ENCODE data around the gene SEMA3B.

The SEMA3B gene

DNA sequence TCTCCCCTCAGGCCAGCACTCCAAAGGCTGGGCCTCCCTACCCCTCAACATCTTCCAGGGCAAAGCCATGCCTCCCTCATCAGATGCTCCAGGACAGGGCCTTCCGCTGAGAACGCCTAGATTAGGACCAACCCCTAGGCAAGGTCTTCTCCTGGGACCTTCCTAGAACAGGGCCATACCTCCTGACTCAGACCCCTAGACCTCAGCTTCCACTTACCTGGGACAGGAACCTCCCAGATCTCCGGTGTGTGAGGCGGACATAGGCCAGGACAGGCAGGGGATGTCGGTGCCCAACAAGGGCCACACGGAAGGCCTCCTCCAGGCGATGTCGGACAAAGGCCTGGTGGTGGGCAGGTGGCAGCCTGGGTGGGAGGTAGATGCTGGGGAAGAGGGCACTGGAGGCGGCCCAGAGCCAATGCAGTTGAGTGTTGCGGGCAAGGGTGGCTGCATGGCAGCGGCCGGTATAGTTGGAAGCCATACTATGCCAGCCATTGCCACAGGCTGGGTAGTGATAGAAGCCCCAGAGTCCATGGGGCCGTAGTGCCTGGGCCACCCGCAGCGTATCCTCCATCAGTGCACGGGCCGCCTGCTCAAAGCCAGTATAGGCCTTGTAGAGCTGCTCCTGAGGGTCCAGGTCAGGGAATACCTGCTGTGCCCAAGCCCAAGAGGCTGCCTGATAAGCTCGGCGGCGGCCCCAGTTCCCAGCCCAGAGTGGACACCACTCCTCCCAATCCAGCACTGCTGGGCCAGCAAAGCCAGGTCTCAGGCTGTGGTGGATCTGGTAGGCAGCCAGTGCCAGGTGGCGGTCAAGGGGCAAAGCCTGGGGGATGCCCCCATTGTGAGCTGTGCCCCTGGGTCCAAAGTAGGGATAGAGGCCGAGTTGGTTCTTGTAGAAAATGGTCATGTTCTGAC, 25.8 kb downstream of the SEMA3B start:
- H3K27me3 ChIP-seq (ENCODE audit: control insufficient read depth in 1 of 2, insufficient read depth in 2 of 2, low read length in 2 of 2): no peaks in the 10 kb centered on the region
- H3K27ac ChIP-seq (ENCODE audit: low read length): no peak overlapping the region
- H3K9me3 ChIP-seq (ENCODE audit: control insufficient read depth in 2 of 2, low read length in 2 of 2): no peaks in the 10 kb centered on the region
- H3K36me3 ChIP-seq (ENCODE audit: control insufficient read depth in 2 of 2, insufficient read depth in 2 of 2, low read length in 2 of 2): peaks cover 5 to 7% of the 10 kb centered on the region in 2 donors
- no peak overlapping the region for H3K4me3 ChIP-seq (ENCODE audit: low read length in 2 of 2)
- no peak overlapping the region for H3K9ac ChIP-seq (ENCODE audit: low read length in 2 of 2)
- H3K4me1 ChIP-seq (ENCODE audit: control insufficient read depth, insufficient read depth, low read length): peaks cover 38% of the 10 kb centered on the region

DNA sequence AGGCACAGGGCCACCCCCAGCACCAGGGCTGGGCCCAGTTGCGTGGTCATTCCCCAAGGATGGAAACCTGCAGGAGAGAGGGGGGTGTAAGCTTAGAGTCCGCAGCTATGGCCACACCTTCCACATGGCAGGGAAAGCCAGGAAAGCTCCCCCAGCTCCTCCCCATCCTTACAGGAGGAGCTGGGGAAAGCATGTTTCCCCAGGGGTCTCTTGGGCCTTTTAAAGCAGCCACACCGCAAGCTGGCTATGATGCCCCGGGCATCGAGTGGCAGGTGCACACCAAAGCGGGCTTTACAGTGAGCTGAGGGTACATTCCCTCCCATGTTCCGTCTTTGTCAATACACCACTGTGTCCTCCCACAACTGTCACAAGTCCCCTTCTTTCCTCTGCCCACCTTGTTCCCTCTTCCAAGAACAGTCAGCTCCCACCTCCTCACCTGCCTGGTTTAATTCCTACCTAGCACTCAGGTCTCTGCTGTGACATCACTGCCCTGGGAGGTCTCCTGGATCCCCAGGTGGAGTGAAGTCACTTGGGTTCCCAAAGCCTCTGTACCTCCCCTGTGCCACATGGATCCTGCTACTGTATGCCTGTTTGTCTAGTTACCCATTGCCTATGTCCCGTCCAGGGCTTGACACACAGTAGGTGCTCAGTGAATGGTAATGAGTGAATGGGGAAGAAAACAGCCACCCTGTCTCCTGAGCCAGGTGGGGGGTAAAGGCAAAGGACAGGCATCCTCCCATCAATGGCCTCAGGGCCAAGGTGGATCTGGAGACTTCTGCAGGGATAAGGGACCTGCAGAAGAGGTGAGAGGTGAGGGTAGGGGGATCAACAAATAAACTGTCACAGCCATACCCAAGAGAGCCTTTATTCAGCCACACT, 26.8 kb downstream of the SEMA3B start:
- H3K9ac ChIP-seq (ENCODE audit: low read length in 2 of 2): no peak overlapping the region
- H3K4me3 ChIP-seq (ENCODE audit: low read length in 2 of 2): no peak overlapping the region
- no peaks in the 10 kb centered on the region for H3K36me3 ChIP-seq (ENCODE audit: control insufficient read depth in 2 of 2, insufficient read depth in 2 of 2, low read length in 2 of 2)
- no peaks in the 10 kb centered on the region for H3K9me3 ChIP-seq (ENCODE audit: control insufficient read depth in 2 of 2, low read length in 2 of 2)
- H3K27ac ChIP-seq (ENCODE audit: low read length): no peak overlapping the region
- H3K4me1 ChIP-seq (ENCODE audit: control insufficient read depth, insufficient read depth, low read length): peaks cover 42% of the 10 kb centered on the region
- H3K27me3 ChIP-seq (ENCODE audit: control insufficient read depth in 1 of 2, insufficient read depth in 2 of 2, low read length in 2 of 2): no peaks in the 10 kb centered on the region

DNA sequence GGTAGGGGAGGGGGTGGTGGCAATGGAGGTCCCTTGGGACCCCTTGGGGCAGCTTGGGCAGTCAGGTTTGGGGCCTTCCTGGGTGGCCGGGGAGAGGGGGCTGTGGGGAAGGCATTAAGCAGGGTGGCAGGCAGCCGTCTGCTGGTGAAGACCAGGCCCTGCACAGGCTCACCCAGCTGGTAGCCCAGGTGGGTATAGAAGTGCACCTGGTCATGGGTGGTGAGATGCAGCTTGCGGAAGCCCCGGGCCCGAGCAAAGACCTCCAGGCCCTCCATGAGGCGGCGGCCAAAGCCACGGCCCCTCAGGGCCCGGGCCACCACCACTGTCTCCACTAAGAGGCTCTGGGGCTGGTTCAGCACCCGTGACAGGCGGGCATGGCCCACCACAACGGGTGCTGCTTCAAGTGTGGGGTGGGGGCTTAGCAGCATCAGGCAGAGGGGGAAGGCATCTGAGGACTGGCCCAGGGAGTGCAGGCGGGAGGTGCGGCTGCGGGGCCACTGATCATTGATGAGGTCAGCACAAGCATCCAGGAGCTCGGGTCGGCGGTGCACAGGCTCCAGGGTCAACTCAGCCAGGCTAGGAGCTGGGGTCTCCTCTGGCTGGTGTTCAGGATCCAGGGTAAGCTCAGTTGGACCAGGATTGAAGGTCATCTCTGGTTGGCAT, 27.9 kb downstream of the SEMA3B start:
- Histone ChIP-seq H3K27me3 (ENCODE audit: control insufficient read depth in 1 of 2, insufficient read depth in 2 of 2, low read length in 2 of 2) (no peaks in the 10 kb centered on the region), H3K4me3 (ENCODE audit: low read length in 2 of 2) (no peak overlapping the region), H3K9ac (ENCODE audit: low read length in 2 of 2) (no peak overlapping the region), H3K36me3 (ENCODE audit: control insufficient read depth in 2 of 2, insufficient read depth in 2 of 2, low read length in 2 of 2) (no peaks in the 10 kb centered on the region), H3K27ac (ENCODE audit: low read length) (no peak overlapping the region), H3K9me3 (ENCODE audit: control insufficient read depth in 2 of 2, low read length in 2 of 2) (no peaks in the 10 kb centered on the region), H3K4me1 (ENCODE audit: control insufficient read depth, insufficient read depth, low read length) (peaks cover 33% of the 10 kb centered on the region)

DNA sequence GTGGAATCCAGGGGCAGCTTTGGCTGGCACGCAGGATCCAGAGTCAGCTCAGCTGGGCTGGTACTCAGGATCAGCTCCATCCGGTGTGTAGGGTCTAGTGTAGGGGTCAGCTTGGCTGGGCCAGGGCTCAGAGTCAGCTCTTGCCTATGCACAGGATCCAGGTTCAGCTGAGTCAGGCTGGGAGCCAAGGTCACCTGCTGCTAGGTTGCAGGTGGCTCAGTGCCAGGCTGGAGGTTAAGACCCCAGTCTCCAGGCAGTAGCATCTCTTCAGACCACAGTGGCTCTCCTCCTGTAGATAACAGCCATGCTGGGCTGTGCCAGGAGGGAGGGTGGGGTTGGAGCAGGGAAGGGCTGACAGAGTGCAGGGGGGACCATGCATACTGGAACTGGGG, 28.4 kb downstream of the SEMA3B start:
- no peaks in the 10 kb centered on the region for H3K27me3 ChIP-seq (ENCODE audit: control insufficient read depth in 1 of 2, insufficient read depth in 2 of 2, low read length in 2 of 2)
- peaks cover 34% of the 10 kb centered on the region for H3K4me1 ChIP-seq (ENCODE audit: control insufficient read depth, insufficient read depth, low read length)
- no peak overlapping the region for H3K27ac ChIP-seq (ENCODE audit: low read length)
- no peak overlapping the region for H3K4me3 ChIP-seq (ENCODE audit: low read length in 2 of 2)
- no peaks in the 10 kb centered on the region for H3K36me3 ChIP-seq (ENCODE audit: control insufficient read depth in 2 of 2, insufficient read depth in 2 of 2, low read length in 2 of 2)
- no peak overlapping the region for H3K9ac ChIP-seq (ENCODE audit: low read length in 2 of 2)
- H3K9me3 ChIP-seq (ENCODE audit: control insufficient read depth in 2 of 2, low read length in 2 of 2): no peaks in the 10 kb centered on the region

DNA sequence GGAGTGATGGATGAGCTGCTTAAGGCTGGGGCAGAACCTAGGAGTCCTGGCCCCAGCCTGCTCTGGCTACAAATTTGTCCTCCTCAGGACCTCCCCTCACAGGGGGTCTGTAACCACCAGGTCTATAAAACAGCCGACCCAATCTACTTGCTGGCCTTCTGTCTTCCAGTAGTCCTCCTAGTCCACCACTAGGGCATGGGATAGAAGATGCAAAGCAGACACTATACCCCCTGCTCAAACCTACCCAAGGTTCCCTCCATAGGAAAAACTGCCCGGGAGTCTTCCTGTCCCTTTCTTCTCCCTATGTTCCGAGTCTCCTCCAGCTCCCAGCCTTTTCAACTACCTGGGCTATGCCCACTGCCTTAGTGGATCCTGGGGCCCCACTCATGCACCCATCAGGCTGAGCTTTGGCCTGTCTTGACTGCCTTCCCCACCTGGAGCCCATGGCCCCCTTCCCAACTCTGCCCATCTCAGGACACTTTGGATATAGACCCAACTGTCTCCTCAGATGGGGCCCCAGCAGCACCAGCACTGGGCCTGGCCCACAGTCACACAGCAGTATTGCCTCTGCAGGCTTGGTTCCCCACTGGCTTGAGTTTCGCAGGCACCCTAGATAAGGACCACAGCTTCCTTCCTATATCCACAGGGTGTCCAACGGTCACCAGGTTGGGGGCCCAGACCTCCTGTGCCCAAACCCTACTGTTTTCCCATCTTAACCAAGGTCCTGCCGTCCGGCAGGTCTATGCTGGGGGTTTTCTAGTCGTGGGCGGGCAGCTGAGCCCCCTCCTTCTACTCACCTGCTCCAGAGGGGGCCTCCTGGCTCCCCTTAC, 29.2 kb downstream of the SEMA3B start:
- H3K4me3 ChIP-seq (ENCODE audit: low read length in 2 of 2): peak overlapping the region; percentile 71 to 92
- no peaks in the 10 kb centered on the region for H3K9me3 ChIP-seq (ENCODE audit: control insufficient read depth in 2 of 2, low read length in 2 of 2)
- no peaks in the 10 kb centered on the region for H3K36me3 ChIP-seq (ENCODE audit: control insufficient read depth in 2 of 2, insufficient read depth in 2 of 2, low read length in 2 of 2)
- H3K27ac ChIP-seq (ENCODE audit: low read length): peak overlapping the region; percentile 84
- no peaks in the 10 kb centered on the region for H3K27me3 ChIP-seq (ENCODE audit: control insufficient read depth in 1 of 2, insufficient read depth in 2 of 2, low read length in 2 of 2)
- peaks cover 35% of the 10 kb centered on the region for H3K4me1 ChIP-seq (ENCODE audit: control insufficient read depth, insufficient read depth, low read length)
- H3K9ac ChIP-seq (ENCODE audit: low read length in 2 of 2): peak overlapping the region; percentile 73 to 87

DNA sequence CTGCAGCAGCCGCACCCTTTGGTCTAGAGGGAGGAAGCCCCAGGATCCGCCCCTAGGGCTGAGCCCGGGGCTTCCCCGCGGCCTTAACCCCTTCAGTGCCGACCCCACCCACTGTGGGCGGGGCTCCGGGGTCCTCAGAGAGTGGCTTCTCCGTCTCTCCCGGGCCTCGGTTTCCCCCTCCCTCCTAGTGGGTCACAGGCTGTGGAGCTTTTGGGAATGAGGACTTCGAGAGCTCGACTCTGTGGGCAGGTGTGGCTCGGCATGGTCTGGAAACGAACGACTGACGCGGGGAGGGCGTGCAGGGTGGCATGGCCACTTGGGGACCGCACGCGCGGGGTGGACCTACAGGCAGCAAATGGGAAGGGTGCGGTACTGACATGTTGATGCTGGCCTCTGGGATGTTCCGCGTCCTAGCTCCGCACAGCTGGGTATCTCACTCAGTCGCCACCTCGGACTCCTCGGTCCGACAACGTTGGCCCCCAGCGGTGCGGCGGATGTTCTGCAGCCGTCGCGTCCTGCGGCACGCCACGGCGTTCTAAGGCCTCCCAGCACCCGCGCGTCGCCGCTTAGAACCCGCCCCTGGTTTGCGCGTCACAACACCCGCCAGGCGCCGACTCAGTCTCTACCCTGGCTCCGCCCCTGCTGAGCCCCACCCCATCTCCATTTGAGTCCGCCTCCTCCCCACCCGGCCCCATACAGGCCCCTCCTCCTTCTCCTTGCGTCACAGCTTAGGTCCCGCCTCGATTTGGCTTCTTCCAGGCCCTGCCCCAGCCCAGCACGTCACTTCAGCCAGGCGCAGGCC, 30.1 kb downstream of the SEMA3B start, which contains the start of the genes HYAL3 and NAA80:
TSS of gene HYAL3 (minus strand) at position 570 of the 802 bp plus-strand sequence. CDS start 3,803 bp downstream, outside the sequence.
TSS of gene NAA80 (minus strand) at position 570 of the 802 bp plus-strand sequence. CDS start 1,942 bp downstream, outside the sequence.
- H3K36me3 ChIP-seq (ENCODE audit: control insufficient read depth in 2 of 2, insufficient read depth in 2 of 2, low read length in 2 of 2): no peaks in the 10 kb centered on the region
- H3K27ac ChIP-seq (ENCODE audit: low read length): peak within 1 kb of the TSS; percentile 84
- peak within 1 kb of the TSS; percentile 71 to 92 for H3K4me3 ChIP-seq (ENCODE audit: low read length in 2 of 2)
- peaks cover 39% of the 10 kb centered on the region for H3K4me1 ChIP-seq (ENCODE audit: control insufficient read depth, insufficient read depth, low read length)
- H3K9me3 ChIP-seq (ENCODE audit: control insufficient read depth in 2 of 2, low read length in 2 of 2): no peaks in the 10 kb centered on the region
- H3K9ac ChIP-seq (ENCODE audit: low read length in 2 of 2): peak within 1 kb of the TSS; percentile 73 to 89
- no peaks in the 10 kb centered on the region for H3K27me3 ChIP-seq (ENCODE audit: control insufficient read depth in 1 of 2, insufficient read depth in 2 of 2, low read length in 2 of 2)

DNA sequence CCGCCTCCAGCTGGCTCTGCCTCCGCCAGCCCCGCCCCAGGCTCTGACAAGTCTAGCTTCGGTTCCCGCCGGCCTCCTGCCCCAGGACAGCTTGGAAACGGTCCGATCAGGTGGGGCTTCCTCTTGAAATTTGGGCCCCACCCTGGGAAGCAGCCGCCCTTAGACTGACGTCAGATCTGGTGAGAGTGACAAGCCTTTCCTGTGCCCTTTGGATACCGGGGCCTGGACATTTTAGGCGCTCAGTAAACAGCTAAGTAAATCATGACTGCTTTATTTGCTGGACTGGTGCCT, 30.6 kb downstream of the SEMA3B start:
- H3K9ac ChIP-seq (ENCODE audit: low read length in 2 of 2): peak overlapping the region; percentile 42 to 89
- peaks cover 39% of the 10 kb centered on the region for H3K4me1 ChIP-seq (ENCODE audit: control insufficient read depth, insufficient read depth, low read length)
- H3K27me3 ChIP-seq (ENCODE audit: control insufficient read depth in 1 of 2, insufficient read depth in 2 of 2, low read length in 2 of 2): no peaks in the 10 kb centered on the region
- H3K27ac ChIP-seq (ENCODE audit: low read length): peak overlapping the region; percentile 84
- no peaks in the 10 kb centered on the region for H3K36me3 ChIP-seq (ENCODE audit: control insufficient read depth in 2 of 2, insufficient read depth in 2 of 2, low read length in 2 of 2)
- peak overlapping the region; percentile 44 to 86 for H3K4me3 ChIP-seq (ENCODE audit: low read length in 2 of 2)
- no peaks in the 10 kb centered on the region for H3K9me3 ChIP-seq (ENCODE audit: control insufficient read depth in 2 of 2, low read length in 2 of 2)

DNA sequence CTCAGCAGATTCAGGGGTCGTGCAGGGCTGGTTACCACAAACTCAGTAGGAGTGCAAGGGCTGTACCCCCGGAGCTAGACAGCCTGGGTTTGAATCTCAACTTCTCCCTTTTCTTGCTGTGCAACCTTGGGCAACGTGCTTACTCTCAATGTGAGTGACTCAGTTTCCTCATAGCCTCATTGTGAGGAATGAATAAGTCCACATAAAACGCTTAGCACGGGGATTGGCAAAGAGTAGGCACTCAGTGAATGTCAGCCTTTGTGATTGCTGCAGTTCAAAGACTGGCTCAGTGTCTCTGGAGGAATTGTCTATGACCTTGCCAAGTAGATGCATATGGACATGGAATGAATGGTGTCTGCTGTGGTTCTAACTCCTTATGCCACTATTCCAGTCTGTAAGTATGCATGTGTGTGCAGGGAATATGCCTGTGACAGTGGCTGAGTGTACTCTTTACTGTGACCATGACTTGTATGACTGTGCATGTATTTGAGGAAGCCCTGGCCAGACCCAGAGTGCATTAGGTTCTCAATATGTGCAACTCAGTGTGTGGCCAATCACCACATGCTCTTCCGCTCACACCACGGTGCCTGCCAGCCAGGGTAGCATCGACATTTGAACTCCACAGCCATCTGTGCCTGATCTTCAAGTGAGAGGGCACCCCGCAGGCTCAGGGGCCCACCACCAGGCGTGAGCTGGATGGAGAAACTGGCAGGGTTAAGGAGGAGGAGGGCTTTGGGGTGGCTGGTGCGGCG, 31.2 kb downstream of the SEMA3B start:
- Histone ChIP-seq H3K9ac (ENCODE audit: low read length in 2 of 2) (peak overlapping the region; percentile 42 to 89), H3K4me1 (ENCODE audit: control insufficient read depth, insufficient read depth, low read length) (peaks cover 39% of the 10 kb centered on the region), H3K27me3 (ENCODE audit: control insufficient read depth in 1 of 2, insufficient read depth in 2 of 2, low read length in 2 of 2) (no peaks in the 10 kb centered on the region), H3K27ac (ENCODE audit: low read length) (peak overlapping the region; percentile 84), H3K36me3 (ENCODE audit: control insufficient read depth in 2 of 2, insufficient read depth in 2 of 2, low read length in 2 of 2) (no peaks in the 10 kb centered on the region), H3K4me3 (ENCODE audit: low read length in 2 of 2) (peak overlapping the region; percentile 44 to 86), H3K9me3 (ENCODE audit: control insufficient read depth in 2 of 2, low read length in 2 of 2) (no peaks in the 10 kb centered on the region)

DNA sequence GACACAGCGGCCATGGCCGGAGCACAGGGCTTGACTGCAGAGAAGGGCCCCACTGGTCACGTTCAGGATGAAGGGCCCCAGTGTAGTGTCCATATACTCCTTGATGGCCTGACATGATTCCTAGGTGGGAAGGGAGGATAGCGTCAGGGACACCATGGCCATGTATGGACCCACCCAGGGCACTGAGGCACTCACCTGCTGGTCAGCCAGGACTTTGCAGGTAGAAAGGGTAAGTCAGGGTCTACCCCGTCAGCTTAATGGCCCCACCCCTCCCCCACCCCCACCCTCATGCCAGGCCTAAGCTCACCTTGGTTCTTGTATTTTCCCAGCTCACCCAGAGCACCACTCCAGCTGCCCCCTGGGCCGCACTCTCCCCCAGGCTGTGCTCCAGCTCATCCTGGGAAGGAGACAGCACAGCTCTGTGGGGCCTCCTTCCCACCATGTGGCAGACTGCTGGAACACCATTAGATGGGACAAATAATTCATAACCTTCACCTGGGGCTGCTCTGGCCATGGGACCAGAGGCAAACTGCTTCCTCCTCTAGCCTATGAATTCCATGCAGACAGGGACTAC, 31.8 kb downstream of the SEMA3B start:
- Histone ChIP-seq H3K4me1 (ENCODE audit: control insufficient read depth, insufficient read depth, low read length) (peaks cover 39% of the 10 kb centered on the region), H3K9ac (ENCODE audit: low read length in 2 of 2) (peak overlapping the region in 1 of 2 donors; percentile 42), H3K27ac (ENCODE audit: low read length) (peak overlapping the region; percentile 84), H3K9me3 (ENCODE audit: control insufficient read depth in 2 of 2, low read length in 2 of 2) (no peaks in the 10 kb centered on the region), H3K4me3 (ENCODE audit: low read length in 2 of 2) (peak overlapping the region; percentile 44 to 86), H3K36me3 (ENCODE audit: control insufficient read depth in 2 of 2, insufficient read depth in 2 of 2, low read length in 2 of 2) (no peaks in the 10 kb centered on the region), H3K27me3 (ENCODE audit: control insufficient read depth in 1 of 2, insufficient read depth in 2 of 2, low read length in 2 of 2) (no peaks in the 10 kb centered on the region)

Measured in stomach smooth muscle (tissue), 2 donors.